Subcutaneous adipose tissue (tissue), 4 donors: ENCODE results near the gene SPRR4. TPM values are rescaled to one million over a fixed set of nuclear protein-coding genes. Genes with fewer than 3 reads are reported as not detected.

Source experiments
- CTCF ChIP-seq: fragments of 450-650 bp; IDR thresholded peaks from one replicate; pipeline ENCODE4 v1.5.1; 2016; ENCODE audit warnings: low read depth, mild to moderate bottlenecking, control low read depth, antibody characterized with exemption, moderate library complexity
- total RNA-seq, 4 donors: library from RNA; depleted of rRNA; stranded (reverse); fragments of >200 nt; gene quantifications; one replicate each; pipeline ENCODE4 v1.1.0, GENCODE V29; 2016

SPRR4 gene
- total RNA-seq, 4 donors from 2014 or later = not detected

- TF ChIP-seq CTCF = no peak
Measured at GRCh38 chr1:152980676-152981075, 10.2 kb downstream of the SPRR4 start.

GRCh38 chr1:152981146-152981871 lies 10.9 kb downstream of the SPRR4 start:
- no peak for TF ChIP-seq CTCF

- TF ChIP-seq CTCF = no peak
Measured at GRCh38 chr1:152982076-152982475, 11.6 kb downstream of the SPRR4 start.

- no peak for TF ChIP-seq CTCF
Measured at GRCh38 chr1:152983234-152983633, 12.8 kb downstream of the SPRR4 start.

- TF ChIP-seq CTCF = no peak
Measured at GRCh38 chr1:152983743-152984142, 13.3 kb downstream of the SPRR4 start, which contains the start of gene SPRR1A. Gene SPRR1A, plus strand, starts transcription at chr1:152984081. Its CDS starts 1,150 bp downstream, at chr1:152985231.

GRCh38 chr1:152986578-152986977 lies 16.1 kb downstream of the SPRR4 start:
- no peak for TF ChIP-seq CTCF

GRCh38 chr1:152993186-152993585 lies 22.7 kb downstream of the SPRR4 start:
- no peak for TF ChIP-seq CTCF
